Skeletal muscle cell (primary cell): ENCODE results near the gene NSA2.
"Not testable (repeated sequence)": the region's sequence is repeated elsewhere in the genome, so short reads cannot be mapped to it uniquely, and the experiment has no call there.

Source experiments
- DNase-seq: peaks from one replicate; pipeline ENCODE4 v3.0.0-alpha.2; 2010; ENCODE audit warnings: low read depth
- H3K4me3 ChIP-seq: 2 replicates; pipeline ENCODE4 v1.5.1; 2011; ENCODE audit warnings: low read depth, mild to moderate bottlenecking, control low read depth, low read length, moderate library complexity

Gene NSA2

DNA sequence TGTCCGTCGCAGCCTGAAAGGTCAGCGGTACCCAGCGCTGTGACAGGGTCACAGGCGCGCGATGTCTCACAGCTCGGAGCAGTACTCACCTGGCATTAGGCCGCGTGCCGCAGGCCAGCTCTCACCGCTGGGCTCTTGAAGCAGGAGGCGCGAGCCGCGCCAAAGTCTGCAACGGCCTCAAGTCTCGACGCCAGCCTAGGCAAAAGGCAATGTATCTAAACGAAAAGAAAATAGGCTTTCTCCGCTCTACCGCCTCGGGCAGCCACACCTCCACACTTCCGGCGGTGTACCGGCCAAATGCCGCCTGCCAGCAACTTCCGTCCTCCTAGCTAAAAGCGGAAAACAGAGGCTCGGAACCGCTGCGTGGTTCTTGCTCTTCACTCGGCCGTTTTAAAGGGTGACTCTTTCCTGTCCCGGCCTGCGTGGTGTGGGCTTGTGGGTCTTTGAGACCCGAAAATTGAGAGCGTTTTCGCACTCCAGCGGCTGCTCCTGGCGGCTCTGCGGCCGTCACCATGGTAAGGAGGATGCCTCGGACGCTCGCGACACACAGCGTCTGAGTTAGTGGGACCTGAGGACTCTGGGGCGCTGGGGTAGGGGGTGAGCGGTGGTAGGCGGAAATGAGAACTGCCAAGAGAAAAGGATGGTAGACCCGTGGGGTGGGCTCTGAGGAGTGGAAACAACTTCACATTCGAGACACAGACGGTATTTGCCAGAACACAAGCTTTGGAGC is at the start of gene NSA2, which contains the start of gene GFM2:
Gene NSA2, plus strand, starts transcription at position 401 of the 730 bp plus-strand sequence. Its CDS starts 112 bp downstream, at position 513.
Gene GFM2, minus strand, starts transcription at position 269 of the 730 bp plus-strand sequence. CDS start 3,375 bp downstream, outside the sequence.
- peak within 1 kb of the TSS; percentile 84 for H3K4me3 ChIP-seq
- DNase-seq = peak; percentile 82

DNA sequence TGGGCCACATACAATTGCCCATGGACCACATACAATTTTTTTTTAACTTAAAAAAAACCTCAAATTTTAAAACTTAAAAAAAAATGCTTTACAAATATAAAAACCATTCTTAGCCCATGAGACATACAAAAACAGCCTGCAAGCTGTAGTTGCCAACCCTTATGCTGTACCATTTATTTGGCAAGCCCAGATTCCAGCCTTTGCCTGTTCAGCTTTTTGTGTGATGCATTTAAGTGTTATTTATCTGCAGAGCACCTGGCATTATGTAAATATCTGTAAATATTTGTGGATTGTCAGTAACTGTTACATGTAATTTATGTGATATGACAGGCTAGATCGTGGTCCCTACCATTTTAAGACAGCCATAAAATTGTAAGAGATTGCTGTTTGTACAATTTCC is 49.5 kb upstream of the NSA2 start:
- DNase-seq = no peak
- H3K4me3 ChIP-seq = no peak overlapping the region

DNA sequence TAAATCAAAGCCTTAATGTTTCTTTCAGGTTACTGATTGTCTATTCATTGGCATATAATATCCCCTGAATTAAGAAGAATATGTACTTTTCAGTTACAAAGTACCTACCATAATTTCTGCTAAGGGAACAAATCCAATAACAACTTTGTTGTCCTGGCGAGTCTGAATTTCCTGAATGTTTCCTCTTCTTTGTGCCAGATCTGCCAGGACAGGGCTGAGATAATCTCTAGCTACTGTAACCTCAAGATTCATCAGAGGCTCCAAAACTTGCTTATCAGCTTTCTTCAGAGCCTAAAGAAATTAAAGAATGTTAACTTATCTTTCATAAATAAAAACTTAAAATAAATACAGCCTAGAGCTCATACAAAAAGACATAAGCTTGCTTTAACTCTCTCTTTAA is 44.8 kb upstream of the NSA2 start:
- H3K4me3 ChIP-seq = no peak overlapping the region
- no peak for DNase-seq

DNA sequence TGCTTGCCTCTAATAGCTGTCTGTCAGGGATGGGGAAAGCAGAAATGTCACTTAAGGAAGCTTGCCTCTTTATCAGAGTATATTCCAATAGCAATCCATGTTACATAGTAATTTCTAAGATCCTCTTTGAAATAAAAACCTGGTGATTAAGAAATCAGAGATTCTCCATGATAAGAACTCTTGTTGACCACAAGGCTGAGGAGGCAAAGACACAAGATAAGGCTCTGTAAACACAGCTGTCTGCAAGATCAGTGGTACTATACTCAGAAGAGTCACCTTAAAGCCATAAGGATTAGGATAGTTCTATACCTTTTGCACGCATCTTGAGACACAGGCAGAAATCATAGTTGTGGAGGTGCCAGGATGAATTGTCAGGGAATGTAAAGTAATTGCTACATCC is 41.7 kb upstream of the NSA2 start:
- no peak overlapping the region for H3K4me3 ChIP-seq
- no peak for DNase-seq

DNA sequence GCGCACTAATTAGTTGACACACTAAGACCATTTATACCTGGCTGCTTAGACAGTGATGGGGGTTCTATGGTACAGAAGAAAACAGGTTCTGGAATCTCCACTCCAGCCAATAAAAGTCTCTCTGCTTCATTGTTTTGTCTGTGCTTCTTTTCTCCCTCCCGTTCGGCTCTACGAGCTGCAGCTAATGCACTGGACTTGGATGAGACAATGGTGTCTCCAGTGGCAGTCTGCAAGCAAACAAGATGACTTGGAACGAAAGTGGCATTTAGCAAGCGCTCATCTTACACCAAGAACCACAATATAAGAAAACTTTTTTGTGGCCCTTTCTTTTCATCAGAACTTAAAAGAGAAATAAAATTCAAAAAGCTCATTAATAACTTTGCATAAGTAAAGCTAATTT is 30.3 kb upstream of the NSA2 start:
- no peak overlapping the region for H3K4me3 ChIP-seq
- no peak for DNase-seq

DNA sequence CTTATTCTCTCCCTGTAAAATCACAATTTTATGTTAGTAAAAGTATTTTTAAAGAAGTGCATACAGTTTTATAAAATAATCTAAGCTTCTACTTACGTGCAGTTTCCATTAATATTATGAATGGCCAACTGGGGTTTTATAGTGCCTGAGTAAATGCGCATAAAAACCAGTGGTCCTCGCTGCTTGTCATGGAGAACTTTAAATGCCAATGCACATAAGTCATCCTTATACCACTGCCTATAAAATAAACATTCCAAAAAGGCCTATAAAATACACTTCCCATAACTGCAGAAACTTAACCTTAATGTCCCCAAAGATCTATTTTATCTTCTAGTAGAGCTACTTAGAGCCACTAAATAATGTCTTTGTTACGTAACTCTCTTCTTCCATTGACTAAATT is 28.6 kb upstream of the NSA2 start:
- H3K4me3 ChIP-seq = no peak overlapping the region
- DNase-seq = no peak

DNA sequence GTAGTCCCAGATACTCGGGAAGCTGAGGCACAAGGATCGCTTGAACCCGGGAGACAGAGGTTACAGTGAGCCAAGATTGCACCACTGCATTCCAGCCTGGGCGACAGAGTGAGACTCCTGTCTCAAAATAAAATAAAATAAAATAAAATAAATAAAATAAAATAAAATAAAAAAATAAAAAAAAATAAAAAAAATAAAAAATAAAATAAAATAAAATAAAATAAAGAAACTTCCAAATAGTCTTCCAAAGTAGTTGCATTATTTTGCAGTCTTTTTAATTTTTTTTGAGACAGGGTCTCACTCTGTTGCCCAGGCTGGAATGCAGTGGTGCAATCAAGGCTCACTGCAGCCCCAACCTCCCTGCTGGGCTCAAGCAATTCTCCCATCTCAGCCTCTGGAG is 18.3 kb upstream of the NSA2 start:
- H3K4me3 ChIP-seq, DNase-seq: not testable (repeated sequence)

DNA sequence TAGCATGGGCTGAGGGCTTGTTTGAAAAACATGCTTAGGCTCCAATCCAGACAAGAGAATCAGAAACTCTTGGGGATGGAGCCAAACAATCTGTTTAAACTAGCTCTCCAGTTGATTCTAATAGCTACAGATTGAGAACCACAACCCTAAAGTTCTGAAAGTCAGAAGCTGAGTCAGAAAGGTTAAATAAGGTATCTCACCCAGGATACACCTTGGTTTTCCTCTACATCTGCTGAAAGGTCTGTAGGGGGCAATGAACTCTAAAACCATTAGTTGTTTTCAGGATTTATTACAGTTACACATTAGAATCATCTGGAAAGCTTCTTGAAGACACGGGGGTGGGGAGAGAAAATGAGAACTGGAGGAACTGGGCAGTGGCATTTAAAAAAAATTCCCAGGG is 5.8 kb upstream of the NSA2 start:
- DNase-seq = no peak

DNA sequence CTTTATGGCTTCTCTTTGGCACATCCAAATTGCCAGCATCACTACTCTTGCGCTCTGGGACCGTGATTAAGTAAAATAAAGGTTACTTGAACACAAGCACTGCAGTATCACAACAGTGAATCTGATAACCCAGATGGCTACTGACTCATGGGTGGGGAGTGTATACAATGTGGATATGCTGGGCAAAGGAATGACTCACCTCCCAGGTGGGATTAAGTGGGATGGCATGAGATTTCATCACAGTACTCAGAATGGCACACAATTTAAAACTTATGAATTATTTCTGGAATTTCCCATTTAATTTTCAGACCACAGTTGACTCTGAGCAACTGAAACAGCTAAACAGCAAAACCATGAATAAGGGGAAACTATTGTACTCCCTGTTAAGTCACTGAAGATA is 4.5 kb upstream of the NSA2 start:
- no peak overlapping the region for H3K4me3 ChIP-seq
- DNase-seq = no peak

More for the DNA sequence above, 5.8 kb upstream of the NSA2 start:
- H3K4me3 ChIP-seq = no peak overlapping the region

DNA sequence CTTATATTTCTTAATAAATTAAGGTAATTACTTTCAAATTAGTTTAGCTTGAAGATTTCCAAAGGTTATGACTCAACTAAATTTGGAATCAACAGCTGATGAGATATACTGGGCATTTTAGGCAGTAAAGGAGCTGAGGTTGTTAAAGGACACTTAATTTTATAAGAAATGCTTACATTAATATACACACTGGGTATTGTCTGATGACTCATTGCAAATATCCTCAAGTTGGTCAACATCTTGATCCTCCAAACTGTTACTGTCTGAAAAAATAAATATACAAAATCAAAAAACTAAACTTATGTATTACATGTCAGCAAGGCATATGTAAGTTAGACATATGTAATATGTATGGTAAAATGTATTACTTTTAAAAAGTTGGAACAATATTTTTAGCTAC is 3.5 kb upstream of the NSA2 start:
- H3K4me3 ChIP-seq = no peak overlapping the region
- DNase-seq = no peak

DNA sequence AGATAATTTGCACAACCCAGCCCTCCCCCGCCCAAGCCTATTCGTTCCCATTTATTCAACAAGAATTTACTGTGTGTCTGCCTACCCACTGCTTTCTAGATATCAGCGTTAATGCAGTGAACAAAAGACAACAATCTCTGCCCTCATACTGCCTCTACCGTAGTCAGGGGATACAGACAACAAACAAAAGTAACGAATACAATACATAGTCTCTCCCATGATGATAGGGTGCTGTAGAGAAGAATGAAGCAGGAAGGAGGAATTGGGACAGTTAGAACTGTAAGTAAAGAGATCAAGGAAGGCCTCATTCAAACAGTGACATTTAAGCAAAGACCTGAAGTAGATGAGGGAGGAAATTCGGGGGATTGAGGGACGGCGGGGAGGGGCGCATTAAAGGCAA is 1.8 kb upstream of the NSA2 start:
- H3K4me3 ChIP-seq = no peak overlapping the region
- no peak for DNase-seq

DNA sequence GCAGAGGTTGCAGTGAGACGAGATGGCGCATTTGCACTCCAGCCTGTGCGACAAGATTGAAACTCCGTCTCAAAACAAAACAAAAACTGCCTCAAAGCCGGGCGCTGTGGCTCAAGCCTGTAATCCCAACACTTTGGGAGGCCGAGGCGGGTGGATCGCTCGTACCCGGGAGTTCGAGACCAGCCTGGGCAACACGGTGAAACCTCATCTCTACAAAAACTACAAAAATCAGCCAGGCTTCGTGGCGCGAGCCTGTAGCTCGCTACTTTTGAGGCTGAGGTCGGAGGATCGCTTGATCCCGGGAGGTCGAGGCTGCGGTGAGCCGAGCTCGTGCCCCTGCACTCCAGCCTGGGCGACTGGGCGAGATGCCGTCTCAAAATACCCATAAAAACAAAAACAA is 1.1 kb upstream of the NSA2 start:
- DNase-seq = no peak
- H3K4me3 ChIP-seq = peak overlapping the region; percentile 84

DNA sequence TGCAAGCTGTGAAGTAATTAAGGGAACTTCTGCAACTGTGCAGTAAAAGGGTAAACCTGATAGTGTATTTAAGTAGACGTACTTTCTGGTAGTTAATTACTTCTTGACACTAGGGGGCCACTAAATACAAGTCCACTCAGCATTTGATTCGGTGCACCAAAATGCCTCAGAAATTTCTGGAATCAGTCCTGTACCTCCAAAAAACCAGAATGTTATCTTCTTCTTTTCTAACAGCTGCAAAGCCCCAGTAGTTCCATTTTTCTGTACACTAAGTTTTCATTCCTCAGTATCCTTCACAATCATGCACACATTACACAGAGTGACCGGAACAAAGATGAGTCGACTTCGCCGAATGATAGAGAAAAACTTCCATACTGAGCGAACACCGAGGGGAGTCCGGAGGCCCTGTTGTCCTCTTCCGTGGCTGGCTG is 616 bp upstream of the NSA2 start:
- peak; percentile 29 for DNase-seq
- peak overlapping the region; percentile 84 for H3K4me3 ChIP-seq

DNA sequence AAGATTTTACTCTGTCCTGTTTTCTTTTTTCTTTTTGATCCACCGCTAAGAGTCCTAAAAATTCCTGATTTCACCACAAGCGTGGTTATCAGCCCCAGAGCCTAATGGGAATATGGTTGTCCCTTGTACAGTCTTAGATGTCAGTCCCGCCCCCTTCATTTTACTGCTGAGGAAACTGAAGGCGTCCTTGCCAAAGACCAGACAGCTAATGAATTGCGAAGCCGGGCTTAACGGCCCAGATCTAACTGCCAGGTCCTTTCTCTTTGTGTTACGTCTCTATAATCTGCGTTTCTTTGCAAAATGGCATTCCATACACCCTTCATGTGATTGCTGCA is 497 bp downstream of the NSA2 start:
- no peak for DNase-seq
- peak overlapping the region; percentile 84 for H3K4me3 ChIP-seq

DNA sequence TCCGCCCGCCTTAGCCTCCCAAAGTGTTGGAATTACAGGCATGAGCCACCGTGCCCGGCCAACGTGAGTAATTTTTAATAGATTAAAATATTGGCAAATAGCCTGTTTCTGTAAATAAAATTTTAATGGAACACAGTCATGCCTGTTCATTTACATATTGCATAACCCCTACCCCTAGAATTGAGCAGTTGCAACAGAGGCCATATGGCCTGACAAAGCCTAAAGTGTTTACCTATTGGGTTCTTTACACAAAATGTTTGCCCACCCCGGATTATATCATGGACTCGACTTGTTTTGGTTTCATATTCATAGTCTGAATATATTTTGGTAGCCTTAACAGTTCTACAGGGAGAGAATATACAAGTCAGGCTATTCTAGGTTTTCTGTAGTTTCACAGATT is 5.3 kb downstream of the NSA2 start:
- no peak for DNase-seq

DNA sequence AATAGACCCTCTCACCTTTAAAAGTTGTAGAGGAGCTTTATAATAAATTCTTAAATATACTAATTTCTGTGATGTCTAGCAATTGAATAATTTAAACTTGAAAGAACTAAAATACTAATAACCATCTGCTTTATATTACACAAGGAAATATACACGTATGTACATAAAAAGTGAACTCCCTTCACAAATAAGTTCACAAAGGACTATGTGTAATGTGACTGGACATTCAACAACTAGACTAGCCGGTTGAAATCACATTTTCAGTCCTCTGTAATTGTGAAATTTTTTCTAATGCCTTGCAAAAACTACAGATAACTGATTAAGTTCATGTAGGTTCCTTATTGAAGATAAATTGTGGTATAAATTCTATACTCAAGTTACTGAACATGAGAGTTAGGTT is 11.6 kb downstream of the NSA2 start:
- no peak for DNase-seq
- no peak overlapping the region for H3K4me3 ChIP-seq

More for the DNA sequence above, 5.3 kb downstream of the NSA2 start:
- H3K4me3 ChIP-seq = no peak overlapping the region

DNA sequence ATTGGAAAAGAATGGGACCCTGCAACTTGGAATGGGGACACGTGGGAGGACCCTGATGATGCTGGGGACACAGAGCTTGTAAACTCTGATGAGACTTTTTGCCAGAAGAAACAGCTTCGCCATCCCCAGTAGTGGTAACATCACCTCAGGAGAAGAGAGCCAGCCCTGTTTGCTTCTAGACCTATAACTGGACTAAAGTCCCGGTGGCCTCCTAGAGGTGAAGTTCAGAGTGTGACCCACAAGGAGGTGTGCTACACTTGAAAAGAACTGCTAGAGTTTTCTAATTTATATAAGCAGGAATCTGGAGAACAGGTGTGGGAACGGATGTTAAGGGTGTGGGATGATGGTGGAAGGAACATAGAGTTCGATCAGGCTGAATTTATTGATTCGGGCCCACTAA is 19.8 kb downstream of the NSA2 start:
- no peak overlapping the region for H3K4me3 ChIP-seq
- no peak for DNase-seq

DNA sequence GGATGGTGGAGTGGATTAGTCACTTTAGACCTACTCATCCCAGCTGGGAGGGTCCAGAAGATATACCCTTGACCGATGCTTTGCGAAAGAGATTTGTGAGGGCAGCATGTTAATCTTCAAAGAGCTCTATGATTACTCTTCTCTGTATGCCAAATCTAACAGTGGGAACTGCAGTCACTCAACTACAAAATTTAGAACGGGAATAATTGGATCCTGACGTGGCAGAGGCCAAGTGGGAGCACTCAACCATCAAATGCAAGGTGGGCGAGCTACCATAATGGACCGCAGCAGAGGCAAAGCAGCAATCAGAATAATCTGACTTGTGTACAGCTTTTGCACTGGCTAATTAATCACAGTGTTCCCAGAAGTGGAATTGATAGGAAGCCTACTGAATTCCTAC is 20.4 kb downstream of the NSA2 start:
- no peak overlapping the region for H3K4me3 ChIP-seq
- no peak for DNase-seq

DNA sequence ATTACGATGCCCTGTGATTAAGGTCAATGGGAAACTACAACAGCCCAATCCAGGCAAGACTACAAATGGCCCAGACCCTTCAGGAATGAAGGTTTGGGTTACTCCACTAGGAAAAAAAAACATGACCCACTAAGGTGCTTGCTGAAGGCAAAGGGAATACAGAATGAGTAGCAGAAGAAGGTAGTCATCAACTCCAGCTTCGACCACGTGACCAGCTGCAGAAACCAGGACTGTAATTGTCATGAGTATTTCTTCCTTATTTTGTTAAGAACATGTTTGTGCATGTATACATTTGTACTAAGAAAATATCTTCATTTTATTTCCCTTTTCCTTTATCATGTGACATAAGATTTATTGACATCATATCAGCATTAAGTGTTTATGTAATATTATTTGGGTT is 24.6 kb downstream of the NSA2 start:
- H3K4me3 ChIP-seq, DNase-seq: not testable (repeated sequence)

DNA sequence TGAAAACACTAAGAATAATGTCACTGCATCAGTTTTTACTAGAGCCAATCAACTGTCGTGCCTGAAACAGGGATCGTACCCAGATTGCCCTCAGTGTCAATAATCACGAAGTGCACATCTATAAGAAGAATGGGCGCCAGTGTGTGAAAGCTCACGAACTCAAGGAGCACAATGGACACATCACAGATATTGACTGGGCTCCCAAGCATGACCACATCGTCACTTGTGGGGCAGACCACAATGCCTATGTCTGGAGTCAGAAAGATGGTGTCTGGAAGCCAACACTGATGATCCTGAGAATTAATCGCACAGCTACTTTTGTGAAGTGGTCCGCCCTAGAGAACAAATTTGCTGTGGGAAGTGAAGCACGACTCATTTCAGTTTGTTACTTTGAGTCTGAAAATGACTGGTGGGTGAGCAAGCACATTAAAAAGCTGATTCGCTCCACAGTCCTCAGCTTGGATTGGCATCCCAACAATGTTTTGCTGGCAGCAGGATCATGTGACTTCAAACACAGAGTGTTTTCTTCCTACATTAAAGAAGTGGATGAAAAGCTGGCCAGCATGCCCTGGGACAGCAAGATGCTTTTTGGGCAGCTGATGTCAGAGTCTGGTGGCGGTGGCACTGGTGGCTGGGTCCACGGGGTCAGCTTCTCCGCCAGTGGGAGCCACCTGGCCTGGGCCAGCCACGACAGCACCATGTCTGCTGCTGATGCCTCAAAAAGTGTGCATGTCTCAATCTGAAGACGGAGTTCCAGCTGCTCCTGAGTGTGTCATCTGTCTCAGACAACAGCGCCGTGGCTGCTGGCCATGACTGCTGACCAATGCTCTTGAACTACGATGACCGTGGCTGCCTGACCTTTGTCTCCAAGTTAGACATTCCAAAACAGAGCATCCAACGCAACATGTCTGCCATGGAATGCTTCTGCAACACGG is 32.2 kb downstream of the NSA2 start:
- no peak for DNase-seq
- H3K4me3 ChIP-seq = no peak overlapping the region

DNA sequence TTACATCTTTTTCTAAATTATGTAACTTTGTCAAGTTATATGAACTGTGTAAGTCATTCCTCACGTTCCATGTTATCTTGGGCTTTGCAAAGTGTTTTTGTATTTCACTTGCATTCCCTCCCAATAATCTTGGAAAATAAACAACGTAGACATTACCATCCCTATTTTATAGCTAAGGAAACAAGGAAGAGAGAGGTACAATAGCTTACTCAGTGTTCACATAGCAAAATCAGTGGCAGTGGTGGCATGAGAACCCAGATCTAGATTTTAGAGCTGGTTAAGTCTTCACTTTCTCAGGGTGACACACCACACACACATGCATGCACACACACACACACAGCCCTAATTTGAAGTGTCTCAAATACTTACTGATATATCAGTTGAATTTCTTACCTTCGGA is 34.1 kb downstream of the NSA2 start:
- H3K4me3 ChIP-seq = no peak overlapping the region
- no peak for DNase-seq
